Gastroesophageal sphincter (tissue), 3 donors: Measurements from ENCODE around the gene ZZZ3.
"Not testable (repeated sequence)": the region's sequence is repeated elsewhere in the genome, so short reads cannot be mapped to it uniquely, and the experiment has no call there.

ENCODE experiments used
- EP300 ChIP-seq: sonication (generic); formaldehyde crosslinking; IDR thresholded peaks from one replicate; pipeline ENCODE4 v1.6.1; 2017; ENCODE audit warnings: antibody characterized with exemption, mild to moderate bottlenecking
- POLR2AphosphoS5 ChIP-seq: sonication (generic); formaldehyde crosslinking; IDR thresholded peaks from one replicate; pipeline ENCODE4 v1.6.1; 2017; ENCODE audit warnings: antibody characterized with exemption
- TF ChIP-seq, protein P1 (sequence below), 4 experiments: fragments of 200-600 bp in 2 of 4; fragments of 450-650 bp in 2 of 4; sonication (generic) in 1 of 4; IDR thresholded peaks; one replicate each; pipeline ENCODE4 v1.5.1; 2017 to 2019; ENCODE audit warnings: antibody characterized with exemption in 4 of 4, mild to moderate bottlenecking in 2 of 4, moderate library complexity in 2 of 4

DNA sequence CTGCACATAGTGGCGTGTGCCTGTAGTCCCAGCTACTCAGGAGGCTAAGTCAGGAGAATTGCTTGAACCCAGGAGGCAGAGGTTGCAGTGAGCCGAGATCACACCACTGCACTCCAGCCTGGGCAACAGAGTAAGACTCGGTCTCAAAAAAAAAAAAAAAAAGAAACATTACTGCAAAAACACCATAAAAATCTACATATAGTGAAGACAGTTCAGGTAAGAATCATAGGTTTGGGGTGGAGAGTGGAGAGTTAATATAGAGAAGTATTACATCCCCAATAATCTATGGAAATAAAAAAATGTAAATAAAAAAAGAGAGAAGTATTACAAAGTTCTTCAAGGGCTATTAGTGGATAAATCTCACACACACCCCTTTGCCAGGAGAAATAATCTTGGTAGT is 7.7 kb downstream of the ZZZ3 start:
- TF ChIP-seq, protein P1, sequence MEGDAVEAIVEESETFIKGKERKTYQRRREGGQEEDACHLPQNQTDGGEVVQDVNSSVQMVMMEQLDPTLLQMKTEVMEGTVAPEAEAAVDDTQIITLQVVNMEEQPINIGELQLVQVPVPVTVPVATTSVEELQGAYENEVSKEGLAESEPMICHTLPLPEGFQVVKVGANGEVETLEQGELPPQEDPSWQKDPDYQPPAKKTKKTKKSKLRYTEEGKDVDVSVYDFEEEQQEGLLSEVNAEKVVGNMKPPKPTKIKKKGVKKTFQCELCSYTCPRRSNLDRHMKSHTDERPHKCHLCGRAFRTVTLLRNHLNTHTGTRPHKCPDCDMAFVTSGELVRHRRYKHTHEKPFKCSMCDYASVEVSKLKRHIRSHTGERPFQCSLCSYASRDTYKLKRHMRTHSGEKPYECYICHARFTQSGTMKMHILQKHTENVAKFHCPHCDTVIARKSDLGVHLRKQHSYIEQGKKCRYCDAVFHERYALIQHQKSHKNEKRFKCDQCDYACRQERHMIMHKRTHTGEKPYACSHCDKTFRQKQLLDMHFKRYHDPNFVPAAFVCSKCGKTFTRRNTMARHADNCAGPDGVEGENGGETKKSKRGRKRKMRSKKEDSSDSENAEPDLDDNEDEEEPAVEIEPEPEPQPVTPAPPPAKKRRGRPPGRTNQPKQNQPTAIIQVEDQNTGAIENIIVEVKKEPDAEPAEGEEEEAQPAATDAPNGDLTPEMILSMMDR (IDR thresholded peaks at IDR 0.05) = not testable (repeated sequence)
- not testable (repeated sequence) for TF ChIP-seq POLR2AphosphoS5, EP300
